ENCODE data around the gene IZUMO4.
A peak's percentile ranks its signal among the peaks of the same experiment; 100 is the strongest.
"Not testable (repeated sequence)": the region's sequence is repeated elsewhere in the genome, so short reads cannot be mapped to it uniquely, and the experiment has no call there.

The IZUMO4 gene

GRCh38 chr19:2129022-2129421 is 32.3 kb downstream of the IZUMO4 start:
- DNase-seq = no peak

GRCh38 chr19:2129486-2129885 is 32.8 kb downstream of the IZUMO4 start:
- DNase-seq = no peak

DNA sequence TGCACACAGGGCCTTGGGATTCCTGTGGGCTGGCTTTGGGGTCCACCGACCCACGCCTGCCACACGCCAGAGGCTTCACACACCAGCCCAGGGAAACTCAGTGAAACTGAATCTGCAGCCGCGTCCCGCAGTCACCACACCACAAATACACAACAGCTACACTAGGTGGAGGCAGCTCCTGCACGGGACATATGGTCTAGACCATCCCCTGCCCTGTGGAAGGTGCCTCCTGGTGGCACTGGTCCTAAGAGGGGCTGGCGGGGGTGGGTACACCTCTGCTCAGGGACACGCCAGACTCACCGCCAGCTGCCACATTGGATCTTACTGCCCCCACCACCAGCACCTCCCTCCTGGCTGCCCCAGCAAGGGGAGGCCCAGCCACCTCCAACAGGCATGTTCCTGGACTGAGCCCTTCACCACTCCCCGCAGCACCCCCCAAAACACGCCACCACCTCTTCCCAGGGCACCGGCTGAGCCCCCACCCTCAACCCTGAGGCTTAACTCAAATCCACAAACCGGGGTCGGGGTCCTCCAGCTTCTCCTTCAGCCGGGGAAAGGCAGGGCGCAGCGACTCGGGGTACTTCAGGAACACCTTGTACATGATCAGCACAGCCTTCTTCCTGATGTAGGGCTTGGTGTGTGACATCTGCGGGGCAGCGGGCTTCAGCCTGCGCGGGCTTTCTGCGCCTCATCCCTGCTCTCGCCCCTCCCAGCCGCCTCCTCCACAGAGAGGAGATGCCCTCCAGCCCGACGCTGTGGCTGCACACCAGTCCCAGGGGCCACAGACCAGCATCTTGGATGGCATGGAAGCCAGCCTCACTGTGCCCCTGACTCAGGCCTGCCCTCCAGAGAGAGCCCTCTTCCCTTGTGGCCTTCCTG is 33.4 kb downstream of the IZUMO4 start:
- no peak for DNase-seq

- DNase-seq = not testable (repeated sequence)
Observed at GRCh38 chr19:2131012-2131975, 34.6 kb downstream of the IZUMO4 start.

GRCh38 chr19:2132191-2132590 is 35.5 kb downstream of the IZUMO4 start:
- DNase-seq = no peak

DNA sequence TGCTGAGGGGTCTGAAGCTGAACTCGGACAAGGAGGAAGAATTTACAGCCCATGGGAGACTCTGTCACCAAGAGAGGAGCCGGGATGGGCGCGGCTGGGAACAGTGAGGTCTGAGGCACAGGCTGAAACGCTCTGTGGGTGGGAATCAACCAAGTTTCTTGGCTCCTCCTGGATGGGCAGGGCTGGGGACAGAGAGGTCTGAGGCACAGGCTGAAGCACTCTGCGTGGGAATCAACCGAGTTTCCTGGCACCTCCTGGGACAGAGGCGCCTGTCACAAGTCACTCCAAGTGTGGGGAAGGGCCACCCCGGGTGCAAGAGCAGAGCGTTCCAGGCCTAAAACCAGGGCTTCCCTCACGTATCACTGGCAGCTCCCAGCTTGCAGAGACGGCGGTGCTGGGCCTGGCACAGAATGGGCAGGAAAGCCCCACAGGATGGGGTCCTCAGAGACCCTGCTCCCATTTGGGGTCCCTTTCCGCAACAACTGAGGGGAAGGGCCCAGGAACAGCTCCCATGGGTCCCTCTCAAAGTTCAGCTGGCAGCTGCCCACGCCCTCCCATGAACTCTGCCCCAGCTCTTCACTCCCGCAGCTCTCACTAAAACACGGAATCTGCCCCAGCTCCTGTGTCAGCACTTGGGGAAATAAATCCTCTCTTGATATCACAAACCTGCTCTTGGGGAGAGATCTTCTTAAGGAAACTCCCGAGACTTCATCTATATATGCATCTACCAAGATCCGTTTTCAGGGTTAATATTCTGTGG is 36.2 kb downstream of the IZUMO4 start:
- DNase-seq = no peak

- DNase-seq = no peak
Observed at GRCh38 chr19:2135474-2136402, 39.0 kb downstream of the IZUMO4 start.

DNA sequence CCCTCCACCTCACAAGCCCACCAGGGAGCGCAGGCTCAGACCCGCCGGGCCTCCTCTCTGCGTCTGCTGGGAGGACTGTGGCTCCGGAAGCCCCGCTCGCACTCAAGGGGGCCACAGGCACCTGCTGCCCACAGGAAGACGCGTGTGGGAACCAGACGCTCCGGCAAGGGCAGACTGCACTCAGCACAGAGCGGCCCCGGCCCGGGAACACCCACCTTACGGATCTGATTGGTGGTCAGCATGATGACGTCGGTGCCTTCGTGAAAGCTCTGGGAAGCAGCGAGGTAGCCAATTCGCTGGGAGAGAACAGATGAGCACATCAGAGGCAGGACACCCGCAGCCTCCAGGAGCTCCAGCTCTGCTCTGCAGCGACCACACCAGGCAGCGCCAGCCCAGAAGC is 40.1 kb downstream of the IZUMO4 start:
- DNase-seq = no peak

DNA sequence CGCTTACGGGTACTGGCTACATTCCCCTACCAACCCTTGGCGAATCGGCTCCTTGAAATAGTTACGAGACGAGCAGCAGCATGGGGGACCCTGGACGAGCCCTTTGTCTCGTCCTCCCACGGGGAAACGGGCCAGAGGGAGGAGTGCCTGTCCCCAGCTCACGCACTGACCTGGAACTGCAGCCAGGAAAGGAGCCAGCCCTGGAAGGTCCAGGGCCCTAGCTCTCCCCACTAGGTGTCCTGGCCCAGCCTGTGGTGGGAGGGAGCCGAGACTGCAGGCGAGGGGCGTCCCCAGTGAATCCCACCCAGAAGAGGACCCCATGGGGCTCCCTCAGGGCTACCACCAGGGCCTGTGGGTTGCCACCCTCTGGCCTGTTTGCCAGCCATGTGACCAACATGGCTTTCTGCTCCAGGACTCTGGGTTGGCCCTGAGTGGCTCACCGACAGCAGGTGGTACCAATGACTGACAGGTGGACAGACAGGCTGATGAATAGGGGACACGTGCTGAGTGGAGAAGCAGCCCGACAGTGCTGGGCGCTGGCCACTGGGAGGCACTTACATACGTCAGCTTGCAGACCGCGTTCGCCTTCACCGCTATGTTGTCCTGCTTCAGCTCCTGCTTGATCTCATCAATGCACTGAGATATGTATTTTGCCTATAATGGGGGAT is 41.5 kb downstream of the IZUMO4 start:
- DNase-seq = no peak

- no peak for DNase-seq
Observed at GRCh38 chr19:2139385-2140137, 42.8 kb downstream of the IZUMO4 start.

DNA sequence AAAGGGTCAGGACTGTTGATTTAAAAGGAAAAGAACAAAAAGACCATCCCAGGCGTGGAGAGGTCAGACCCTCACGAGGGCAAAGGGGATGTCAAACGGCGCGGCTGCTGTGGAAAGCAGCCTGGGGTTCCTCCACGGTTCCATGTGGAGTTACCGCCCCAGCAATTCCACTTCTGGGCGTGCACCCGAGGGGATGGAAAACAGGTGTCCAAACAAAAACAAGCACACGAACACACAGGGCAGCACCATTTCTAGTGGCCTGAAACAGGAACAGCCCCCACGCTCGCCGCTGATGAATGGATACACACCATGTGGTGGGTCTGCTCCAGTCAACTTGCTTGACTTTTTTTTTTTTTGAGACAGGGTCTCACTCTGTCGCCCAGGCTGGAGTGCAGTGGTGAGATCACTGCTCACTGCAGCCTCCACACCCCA is 43.4 kb downstream of the IZUMO4 start:
- no peak for DNase-seq

DNA sequence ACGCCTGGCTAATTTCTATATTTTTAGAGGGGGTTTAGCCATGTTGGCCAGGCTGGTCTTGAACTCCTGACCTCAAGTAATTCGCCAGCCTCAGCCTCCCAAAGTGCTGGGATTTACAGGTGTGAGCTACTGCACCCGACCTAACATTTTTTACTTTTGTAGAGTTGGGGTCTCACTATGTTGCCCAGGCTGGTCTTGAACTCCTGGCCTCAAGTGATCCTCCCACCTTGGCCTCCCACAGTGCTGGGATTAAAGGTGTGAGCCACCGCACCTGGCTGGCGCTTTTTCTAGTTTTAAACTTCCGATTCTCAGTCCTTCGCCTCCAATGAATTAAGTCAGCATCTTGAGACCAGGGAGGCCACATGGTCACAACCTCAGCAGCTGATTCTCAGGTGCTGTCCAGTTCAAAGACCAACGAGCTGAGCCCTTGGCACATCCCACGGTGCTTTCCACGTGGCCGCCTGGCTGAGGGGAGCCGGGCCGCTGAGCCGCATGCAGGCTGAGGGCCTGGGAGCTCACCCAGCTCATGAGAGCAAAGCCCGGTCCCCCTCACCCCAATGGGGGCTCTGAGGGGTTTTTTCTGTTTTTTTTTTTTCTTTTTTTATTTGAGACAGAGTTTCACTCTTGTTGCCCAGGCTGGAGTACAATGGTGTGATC is 45.6 kb downstream of the IZUMO4 start:
- no peak for DNase-seq

DNA sequence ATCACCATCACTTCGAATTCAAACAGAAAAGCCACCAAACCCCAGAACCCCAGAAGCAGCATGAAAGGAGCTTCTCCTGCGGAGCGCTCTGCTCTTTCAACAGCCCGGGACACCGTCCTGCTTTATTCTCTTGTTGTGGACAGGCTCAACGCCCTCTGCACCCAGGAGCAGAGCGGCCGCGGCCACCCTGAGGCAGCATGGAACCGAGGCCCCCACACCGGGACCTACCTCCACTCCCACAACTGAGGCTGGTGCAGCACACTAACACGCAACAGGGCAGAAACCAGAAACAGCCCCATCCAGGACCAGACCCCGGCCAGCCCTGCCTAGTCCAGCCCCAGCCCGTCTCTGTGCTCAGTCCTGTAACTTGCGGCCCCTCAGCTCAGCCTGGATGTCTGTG is 47.5 kb downstream of the IZUMO4 start:
- no peak for DNase-seq

DNA sequence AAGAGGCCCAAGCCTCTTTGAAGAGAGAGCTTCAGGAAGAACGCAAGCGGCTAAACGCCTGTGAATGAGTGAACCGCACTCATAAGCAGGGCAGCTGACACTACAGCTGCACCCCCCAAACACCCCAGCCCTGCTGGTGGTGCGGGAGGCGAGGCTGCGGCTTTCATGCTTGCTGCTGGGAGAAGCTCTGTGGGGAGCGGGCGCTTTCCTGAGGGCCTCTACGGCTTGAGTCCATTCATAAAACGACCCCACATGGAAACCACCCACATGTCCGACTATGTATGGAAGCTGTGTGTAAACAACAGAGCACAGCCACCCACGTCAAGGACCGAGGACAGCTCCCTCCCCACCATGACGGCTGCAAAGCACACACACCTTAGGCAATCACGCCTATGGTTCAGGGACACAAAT is 49.1 kb downstream of the IZUMO4 start:
- DNase-seq = peak in 1 of 2 experiments; percentile 23

- DNase-seq = peak; percentile 41 to 52
Observed at GRCh38 chr19:2148482-2149135, 51.9 kb downstream of the IZUMO4 start.
